K562 (cell line): Measurements from ENCODE around the gene RNF32. TPM values are rescaled to one million over a fixed set of nuclear protein-coding genes. Genes with fewer than 3 reads are reported as not detected.

Experiments used
- ETS2 ChIP-seq: IDR thresholded peaks from 2 replicates; pipeline ENCODE4 v1.6.1; 2016; ENCODE audit warnings: borderline replicate concordance, missing genetic modification characterization, mild to moderate bottlenecking, moderate library complexity, missing compliant biosample characterization; ENCODE audit not compliant: poor library complexity, severe bottlenecking
- GABPB2 ChIP-seq: fragments of 250-450 bp; sonication (Bioruptor Pico); conservative IDR thresholded peaks from 2 replicates; pipeline ENCODE4 v1.5.1; 2021; ENCODE audit warnings: mild to moderate bottlenecking
- NFXL1 ChIP-seq: fragments of 450-650 bp; formaldehyde crosslinking; IDR thresholded peaks from 2 replicates; pipeline ENCODE4 v1.4.0; 2021; ENCODE audit warnings: mild to moderate bottlenecking
- PTBP1 ChIP-seq: fragments of 200-400 bp; formaldehyde crosslinking; IDR thresholded peaks from 2 replicates; pipeline ENCODE4 v1.6.1; 2017; ENCODE audit warnings: low read depth, low read length
- RBM14 ChIP-seq: fragments of 200-400 bp; formaldehyde crosslinking; IDR thresholded peaks from 2 replicates; pipeline ENCODE4 v1.6.1; 2018; ENCODE audit warnings: low read depth, mild to moderate bottlenecking, low read length, moderate library complexity, borderline replicate concordance; ENCODE audit not compliant: insufficient read depth
- SIRT6 ChIP-seq: IDR thresholded peaks from one replicate; pipeline ENCODE4 v1.6.1; 2012; ENCODE audit warnings: low read depth, mild to moderate bottlenecking, control low read depth, inconsistent platforms, low read length, moderate library complexity
- SREBF1 ChIP-seq: fragments of 150-350 bp; IDR thresholded peaks from 2 replicates; pipeline ENCODE4 v1.6.1; 2014; ENCODE audit warnings: antibody characterized with exemption, low read depth, low read length, borderline replicate concordance
- TFAM ChIP-seq: fragments of 250-450 bp; sonication (Bioruptor Pico); conservative IDR thresholded peaks from 2 replicates; pipeline ENCODE4 v1.5.0; 2021; ENCODE audit warnings: mild to moderate bottlenecking, moderate library complexity
- polyA plus RNA-seq, 8 experiments: library from polyadenylated mRNA; depleted of rRNA in 4 of 8; stranded (reverse) in 5 of 8; unstranded in 3 of 8; fragments of >200 nt; fragmentation: Nextera tagmentation in 2 of 8; fragmentation: Illumina TruSeq in 1 of 8; extraction: Ambion mirVana in 2 of 8; extraction: Trizol in 1 of 8; gene quantifications; 2 replicates each; pipeline versions ENCODE4 v1.2.1 to v1.2.3, GENCODE V29; 2011 to 2014; ENCODE audit warnings: inconsistent platforms in 1 of 8, missing spikeins in 1 of 8
- total RNA-seq, 7 experiments: library from RNA; depleted of rRNA in 6 of 7; stranded (reverse); fragments of >200 nt in 6 of 7; fragmentation: Illumina TruSeq in 2 of 7; extraction: Trizol in 2 of 7; gene quantifications; 2 replicates each; pipeline versions ENCODE4 v1.2.1 to v1.2.3, GENCODE V29; 2011 to 2021; ENCODE audit warnings: low replicate concordance in 1 of 7
- TF ChIP-seq, protein P1 (sequence below), 2 experiments: fragments of 450-650 bp; IDR thresholded peaks; 2 replicates each; pipeline ENCODE4 v1.6.1; 2016
- TF ChIP-seq, protein P2 (sequence below): fragments of 250-450 bp; sonication (Bioruptor Pico); IDR thresholded peaks from 2 replicates; pipeline ENCODE4 v1.4.0; 2020; ENCODE audit warnings: borderline replicate concordance
- TF ChIP-seq, protein P3 (sequence below): fragments of 450-650 bp; IDR thresholded peaks from 2 replicates; pipeline ENCODE4 v1.6.1; 2016; ENCODE audit warnings: antibody characterized with exemption
- TF ChIP-seq, protein P4 (sequence below): sonication (generic); formaldehyde crosslinking; IDR thresholded peaks from 2 replicates; pipeline ENCODE4 v1.8.0; 2022; ENCODE audit warnings: mild to moderate bottlenecking, missing genetic modification reagents
- TF ChIP-seq, protein P5 (sequence below): fragments of 200-800 bp; sonication (Bioruptor generic); IDR thresholded peaks from 2 replicates; pipeline ENCODE4 v1.6.1; 2016; ENCODE audit warnings: missing genetic modification characterization, missing compliant biosample characterization

The RNF32 gene
- total and polyA plus RNA-seq, 9 of the 15 experiments (the other 6 are each of a cell fraction or from before 2014, with no cell fraction given) = 2.6 to 7.0 (median 4.6) TPM

DNA sequence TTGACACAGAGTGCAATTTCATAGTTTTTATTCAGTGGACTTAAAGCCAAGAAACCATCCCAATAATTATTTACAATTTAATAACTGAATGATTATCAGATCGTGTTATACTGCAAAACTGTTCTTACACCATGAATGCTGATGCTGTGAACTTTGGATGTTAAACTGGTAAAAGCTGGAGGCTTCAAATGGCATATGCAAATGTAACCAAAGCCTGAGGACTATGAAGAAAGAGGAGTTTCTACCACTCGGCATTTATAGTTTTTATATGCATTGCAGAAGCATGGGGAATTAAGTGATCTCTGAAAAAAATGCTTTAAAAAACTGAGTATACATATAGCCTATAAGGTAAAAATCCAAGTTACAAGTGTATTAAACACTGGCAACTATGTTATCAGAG, 42.4 kb downstream of the RNF32 start (continued):
- TF ChIP-seq, protein P1, sequence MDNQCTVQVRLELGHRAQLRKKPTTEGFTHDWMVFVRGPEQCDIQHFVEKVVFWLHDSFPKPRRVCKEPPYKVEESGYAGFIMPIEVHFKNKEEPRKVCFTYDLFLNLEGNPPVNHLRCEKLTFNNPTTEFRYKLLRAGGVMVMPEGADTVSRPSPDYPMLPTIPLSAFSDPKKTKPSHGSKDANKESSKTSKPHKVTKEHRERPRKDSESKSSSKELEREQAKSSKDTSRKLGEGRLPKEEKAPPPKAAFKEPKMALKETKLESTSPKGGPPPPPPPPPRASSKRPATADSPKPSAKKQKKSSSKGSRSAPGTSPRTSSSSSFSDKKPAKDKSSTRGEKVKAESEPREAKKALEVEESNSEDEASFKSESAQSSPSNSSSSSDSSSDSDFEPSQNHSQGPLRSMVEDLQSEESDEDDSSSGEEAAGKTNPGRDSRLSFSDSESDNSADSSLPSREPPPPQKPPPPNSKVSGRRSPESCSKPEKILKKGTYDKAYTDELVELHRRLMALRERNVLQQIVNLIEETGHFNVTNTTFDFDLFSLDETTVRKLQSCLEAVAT (IDR thresholded peaks at IDR 0.05) = no peak
- no peak for TF ChIP-seq TFAM
- no peak for TF ChIP-seq RBM14
- TF ChIP-seq, protein P2, sequence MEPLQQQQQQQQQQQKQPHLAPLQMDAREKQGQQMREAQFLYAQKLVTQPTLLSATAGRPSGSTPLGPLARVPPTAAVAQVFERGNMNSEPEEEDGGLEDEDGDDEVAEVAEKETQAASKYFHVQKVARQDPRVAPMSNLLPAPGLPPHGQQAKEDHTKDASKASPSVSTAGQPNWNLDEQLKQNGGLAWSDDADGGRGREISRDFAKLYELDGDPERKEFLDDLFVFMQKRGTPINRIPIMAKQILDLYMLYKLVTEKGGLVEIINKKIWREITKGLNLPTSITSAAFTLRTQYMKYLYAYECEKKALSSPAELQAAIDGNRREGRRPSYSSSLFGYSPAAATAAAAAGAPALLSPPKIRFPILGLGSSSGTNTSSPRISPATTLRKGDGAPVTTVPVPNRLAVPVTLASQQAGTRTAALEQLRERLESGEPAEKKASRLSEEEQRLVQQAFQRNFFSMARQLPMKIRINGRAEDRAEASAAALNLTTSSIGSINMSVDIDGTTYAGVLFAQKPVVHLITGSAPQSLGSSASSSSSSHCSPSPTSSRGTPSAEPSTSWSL (CRISPR knock-in tag) = no peak
- TF ChIP-seq, protein P3, sequence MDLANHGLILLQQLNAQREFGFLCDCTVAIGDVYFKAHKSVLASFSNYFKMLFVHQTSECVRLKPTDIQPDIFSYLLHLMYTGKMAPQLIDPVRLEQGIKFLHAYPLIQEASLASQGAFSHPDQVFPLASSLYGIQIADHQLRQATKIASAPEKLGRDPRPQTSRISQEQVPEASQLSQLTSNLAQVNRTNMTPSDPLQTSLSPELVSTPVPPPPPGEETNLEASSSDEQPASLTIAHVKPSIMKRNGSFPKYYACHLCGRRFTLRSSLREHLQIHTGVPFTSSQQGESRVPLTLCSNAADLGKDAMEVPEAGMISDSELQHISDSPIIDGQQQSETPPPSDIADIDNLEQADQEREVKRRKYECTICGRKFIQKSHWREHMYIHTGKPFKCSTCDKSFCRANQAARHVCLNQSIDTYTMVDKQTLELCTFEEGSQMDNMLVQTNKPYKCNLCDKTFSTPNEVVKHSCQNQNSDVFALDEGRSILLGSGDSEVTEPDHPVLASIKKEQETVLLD = no peak
- TF ChIP-seq, protein P4, sequence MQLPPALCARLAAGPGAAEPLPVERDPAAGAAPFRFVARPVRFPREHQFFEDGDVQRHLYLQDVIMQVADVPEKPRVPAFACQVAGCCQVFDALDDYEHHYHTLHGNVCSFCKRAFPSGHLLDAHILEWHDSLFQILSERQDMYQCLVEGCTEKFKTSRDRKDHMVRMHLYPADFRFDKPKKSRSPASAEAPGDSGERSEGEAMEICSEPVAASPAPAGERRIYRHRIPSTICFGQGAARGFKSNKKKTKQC = no peak
- no peak for TF ChIP-seq ETS2
- TF ChIP-seq SREBF1 = no peak
- TF ChIP-seq, protein P5, sequence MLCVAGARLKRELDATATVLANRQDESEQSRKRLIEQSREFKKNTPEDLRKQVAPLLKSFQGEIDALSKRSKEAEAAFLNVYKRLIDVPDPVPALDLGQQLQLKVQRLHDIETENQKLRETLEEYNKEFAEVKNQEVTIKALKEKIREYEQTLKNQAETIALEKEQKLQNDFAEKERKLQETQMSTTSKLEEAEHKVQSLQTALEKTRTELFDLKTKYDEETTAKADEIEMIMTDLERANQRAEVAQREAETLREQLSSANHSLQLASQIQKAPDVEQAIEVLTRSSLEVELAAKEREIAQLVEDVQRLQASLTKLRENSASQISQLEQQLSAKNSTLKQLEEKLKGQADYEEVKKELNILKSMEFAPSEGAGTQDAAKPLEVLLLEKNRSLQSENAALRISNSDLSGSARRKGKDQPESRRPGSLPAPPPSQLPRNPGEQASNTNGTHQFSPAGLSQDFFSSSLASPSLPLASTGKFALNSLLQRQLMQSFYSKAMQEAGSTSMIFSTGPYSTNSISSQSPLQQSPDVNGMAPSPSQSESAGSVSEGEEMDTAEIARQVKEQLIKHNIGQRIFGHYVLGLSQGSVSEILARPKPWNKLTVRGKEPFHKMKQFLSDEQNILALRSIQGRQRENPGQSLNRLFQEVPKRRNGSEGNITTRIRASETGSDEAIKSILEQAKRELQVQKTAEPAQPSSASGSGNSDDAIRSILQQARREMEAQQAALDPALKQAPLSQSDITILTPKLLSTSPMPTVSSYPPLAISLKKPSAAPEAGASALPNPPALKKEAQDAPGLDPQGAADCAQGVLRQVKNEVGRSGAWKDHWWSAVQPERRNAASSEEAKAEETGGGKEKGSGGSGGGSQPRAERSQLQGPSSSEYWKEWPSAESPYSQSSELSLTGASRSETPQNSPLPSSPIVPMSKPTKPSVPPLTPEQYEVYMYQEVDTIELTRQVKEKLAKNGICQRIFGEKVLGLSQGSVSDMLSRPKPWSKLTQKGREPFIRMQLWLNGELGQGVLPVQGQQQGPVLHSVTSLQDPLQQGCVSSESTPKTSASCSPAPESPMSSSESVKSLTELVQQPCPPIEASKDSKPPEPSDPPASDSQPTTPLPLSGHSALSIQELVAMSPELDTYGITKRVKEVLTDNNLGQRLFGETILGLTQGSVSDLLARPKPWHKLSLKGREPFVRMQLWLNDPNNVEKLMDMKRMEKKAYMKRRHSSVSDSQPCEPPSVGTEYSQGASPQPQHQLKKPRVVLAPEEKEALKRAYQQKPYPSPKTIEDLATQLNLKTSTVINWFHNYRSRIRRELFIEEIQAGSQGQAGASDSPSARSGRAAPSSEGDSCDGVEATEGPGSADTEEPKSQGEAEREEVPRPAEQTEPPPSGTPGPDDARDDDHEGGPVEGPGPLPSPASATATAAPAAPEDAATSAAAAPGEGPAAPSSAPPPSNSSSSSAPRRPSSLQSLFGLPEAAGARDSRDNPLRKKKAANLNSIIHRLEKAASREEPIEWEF = no peak
- TF ChIP-seq GABPB2 (CRISPR knock-in tag) = no peak
- no peak for TF ChIP-seq SIRT6
- TF ChIP-seq NFXL1 (CRISPR knock-in tag) = no peak
- no peak for TF ChIP-seq PTBP1
- TF ChIP-seq, all 486 proteins: peak for 0
